ENCODE measurements around the gene PDE2A. TPM values are rescaled to one million over a fixed set of nuclear protein-coding genes. Genes with fewer than 3 reads are reported as not detected.

The PDE2A gene
- polyA plus RNA-seq, 3 donors, result 0.18 to 1.7 (median 0.53) TPM

DNA sequence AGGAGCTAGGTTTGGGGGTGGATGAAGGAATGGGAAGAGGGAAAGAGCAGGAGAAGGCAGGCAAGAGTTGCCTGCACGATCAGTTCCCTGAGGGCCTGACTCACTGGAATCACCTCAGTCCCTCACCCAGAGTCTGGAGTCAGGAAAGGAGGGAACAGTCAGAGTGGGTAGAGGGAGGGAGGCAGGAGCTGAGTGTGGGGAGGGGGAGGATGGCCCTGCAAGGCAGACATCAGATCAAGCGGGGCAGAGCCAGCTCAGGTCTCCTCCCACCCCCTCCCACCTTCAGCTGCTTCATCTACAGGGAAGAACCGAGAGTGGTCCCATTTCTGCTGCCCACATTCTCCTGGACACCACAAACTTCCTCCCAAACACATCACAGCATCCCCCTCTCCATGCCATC lies 58.9 kb downstream of the PDE2A start:
- peaks cover 60 to 78% (median 60%) of the 10 kb centered on the region in 3 donors for H3K27me3 Mint-ChIP-seq (ENCODE audit: low read depth in 3 of 3)
- Histone ChIP-seq H3K9ac (ENCODE audit: insufficient read depth, low read length, poor library complexity, severe bottlenecking) (no peak overlapping the region), H3K27ac (ENCODE audit: low read depth in 1 of 2, low read length in 2 of 2) (no peak overlapping the region), H3K79me2 (ENCODE audit: insufficient read depth, low read length) (no peaks in the 10 kb centered on the region), H3K4me2 (replicated peaks; ENCODE audit: extremely low read depth, low read length, poor library complexity, severe bottlenecking) (no peak overlapping the region), H3K4me3 (replicated peaks in 1 of 3; ENCODE audit: low read depth in 2 of 3, low read length in 3 of 3) (no peak overlapping the region), H3K27me3 (ENCODE audit: control insufficient read depth in 2 of 2, insufficient read depth in 2 of 2, low read length in 2 of 2) (peaks cover 14 to 60% of the 10 kb centered on the region in 2 donors), H3K4me1 (ENCODE audit: control insufficient read depth in 1 of 2, insufficient read depth in 2 of 2, low read length in 2 of 2) (peaks cover 40 to 45% of the 10 kb centered on the region in 2 donors), H3K9me3 (replicated peaks in 1 of 2; ENCODE audit: control insufficient read depth in 1 of 2, insufficient read depth in 1 of 2, low read length in 2 of 2) (no peaks in the 10 kb centered on the region), H4K20me1 (ENCODE audit: insufficient read depth, low read length) (peaks cover 18% of the 10 kb centered on the region), H3K36me3 (replicated peaks in 1 of 2; ENCODE audit: control insufficient read depth in 1 of 2, insufficient read depth in 2 of 2, low read length in 2 of 2) (no peaks in the 10 kb centered on the region), H2AFZ (ENCODE audit: insufficient read depth, low read depth, low read length, poor library complexity, severe bottlenecking) (no peak overlapping the region)
- peak overlapping the region in 1 of 2 donors; percentile 78 for H3K4me3 Mint-ChIP-seq
- TF ChIP-seq, protein P1, sequence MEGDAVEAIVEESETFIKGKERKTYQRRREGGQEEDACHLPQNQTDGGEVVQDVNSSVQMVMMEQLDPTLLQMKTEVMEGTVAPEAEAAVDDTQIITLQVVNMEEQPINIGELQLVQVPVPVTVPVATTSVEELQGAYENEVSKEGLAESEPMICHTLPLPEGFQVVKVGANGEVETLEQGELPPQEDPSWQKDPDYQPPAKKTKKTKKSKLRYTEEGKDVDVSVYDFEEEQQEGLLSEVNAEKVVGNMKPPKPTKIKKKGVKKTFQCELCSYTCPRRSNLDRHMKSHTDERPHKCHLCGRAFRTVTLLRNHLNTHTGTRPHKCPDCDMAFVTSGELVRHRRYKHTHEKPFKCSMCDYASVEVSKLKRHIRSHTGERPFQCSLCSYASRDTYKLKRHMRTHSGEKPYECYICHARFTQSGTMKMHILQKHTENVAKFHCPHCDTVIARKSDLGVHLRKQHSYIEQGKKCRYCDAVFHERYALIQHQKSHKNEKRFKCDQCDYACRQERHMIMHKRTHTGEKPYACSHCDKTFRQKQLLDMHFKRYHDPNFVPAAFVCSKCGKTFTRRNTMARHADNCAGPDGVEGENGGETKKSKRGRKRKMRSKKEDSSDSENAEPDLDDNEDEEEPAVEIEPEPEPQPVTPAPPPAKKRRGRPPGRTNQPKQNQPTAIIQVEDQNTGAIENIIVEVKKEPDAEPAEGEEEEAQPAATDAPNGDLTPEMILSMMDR (IDR thresholded peaks at IDR 0.05), result no peak
- no peak for DNase-seq
- peak overlapping the region in 2 of 7 donors; percentile 7 to 76 for H3K27ac Mint-ChIP-seq
- intact Hi-C loops (cut with micrococcal nuclease), result no loop called here
- peaks cover 39% of the 10 kb centered on the region for H3K4me1 Mint-ChIP-seq
- H3K36me3 Mint-ChIP-seq, result no peaks in the 10 kb centered on the region
- peaks cover 0 to 7% (median 2%) of the 10 kb centered on the region in 7 donors for H3K9me3 Mint-ChIP-seq
- WGBS (ENCODE audit: insufficient coverage), result 88% methylated on average over 2 of the region's 3 CpGs

DNA sequence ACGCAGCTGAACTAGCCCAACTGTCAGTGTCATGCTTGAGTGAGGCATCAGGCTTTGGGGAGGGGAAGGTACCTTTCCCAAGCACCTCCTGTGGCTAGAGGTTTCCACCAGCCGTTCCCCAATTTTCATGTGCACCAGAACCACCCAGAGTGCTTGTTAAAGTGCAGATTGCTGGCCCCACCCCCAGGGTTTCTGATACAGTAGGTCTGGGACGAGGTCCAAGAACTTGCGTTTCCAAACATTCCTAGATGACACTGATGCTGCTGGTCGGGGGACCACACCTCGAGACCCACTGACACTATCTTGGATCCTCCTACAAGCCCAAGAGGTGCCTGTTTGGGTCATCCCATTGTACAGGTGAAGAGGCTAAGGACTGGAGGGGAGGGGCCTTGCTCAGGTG lies 59.8 kb downstream of the PDE2A start:
- Mint-ChIP-seq H3K36me3 (no peaks in the 10 kb centered on the region), H3K4me1 (peaks cover 39% of the 10 kb centered on the region), H3K9me3 (peaks cover 0 to 7% (median 2%) of the 10 kb centered on the region in 7 donors), H3K4me3 (peak overlapping the region in 1 of 2 donors; percentile 71), H3K27ac (peak overlapping the region; percentile 57 to 82 (median 74)), H3K27me3 (ENCODE audit: low read depth in 3 of 3) (peaks cover 64 to 81% (median 70%) of the 10 kb centered on the region in 3 donors)
- Histone ChIP-seq H3K4me3 (replicated peaks in 1 of 3; ENCODE audit: low read depth in 2 of 3, low read length in 3 of 3) (no peak overlapping the region), H3K4me1 (ENCODE audit: control insufficient read depth in 1 of 2, insufficient read depth in 2 of 2, low read length in 2 of 2) (peaks cover 40 to 45% of the 10 kb centered on the region in 2 donors), H3K9me3 (replicated peaks in 1 of 2; ENCODE audit: control insufficient read depth in 1 of 2, insufficient read depth in 1 of 2, low read length in 2 of 2) (no peaks in the 10 kb centered on the region), H3K79me2 (ENCODE audit: insufficient read depth, low read length) (no peaks in the 10 kb centered on the region), H3K36me3 (replicated peaks in 1 of 2; ENCODE audit: control insufficient read depth in 1 of 2, insufficient read depth in 2 of 2, low read length in 2 of 2) (no peaks in the 10 kb centered on the region), H4K20me1 (ENCODE audit: insufficient read depth, low read length) (peaks cover 18% of the 10 kb centered on the region), H2AFZ (ENCODE audit: insufficient read depth, low read depth, low read length, poor library complexity, severe bottlenecking) (no peak overlapping the region), H3K9ac (ENCODE audit: insufficient read depth, low read length, poor library complexity, severe bottlenecking) (no peak overlapping the region), H3K4me2 (replicated peaks; ENCODE audit: extremely low read depth, low read length, poor library complexity, severe bottlenecking) (no peak overlapping the region), H3K27me3 (ENCODE audit: control insufficient read depth in 2 of 2, insufficient read depth in 2 of 2, low read length in 2 of 2) (peaks cover 21 to 69% of the 10 kb centered on the region in 2 donors), H3K27ac (ENCODE audit: low read depth in 1 of 2, low read length in 2 of 2) (no peak overlapping the region)
- DNase-seq, result no peak
- TF ChIP-seq, protein P1 (IDR thresholded peaks at IDR 0.05), result no peak
- intact Hi-C loops (cut with micrococcal nuclease), result no loop called here
- WGBS (ENCODE audit: insufficient coverage), result 42% methylated on average over 3 of the region's 6 CpGs
